ENCODE results near the gene BAIAP2.

DNA sequence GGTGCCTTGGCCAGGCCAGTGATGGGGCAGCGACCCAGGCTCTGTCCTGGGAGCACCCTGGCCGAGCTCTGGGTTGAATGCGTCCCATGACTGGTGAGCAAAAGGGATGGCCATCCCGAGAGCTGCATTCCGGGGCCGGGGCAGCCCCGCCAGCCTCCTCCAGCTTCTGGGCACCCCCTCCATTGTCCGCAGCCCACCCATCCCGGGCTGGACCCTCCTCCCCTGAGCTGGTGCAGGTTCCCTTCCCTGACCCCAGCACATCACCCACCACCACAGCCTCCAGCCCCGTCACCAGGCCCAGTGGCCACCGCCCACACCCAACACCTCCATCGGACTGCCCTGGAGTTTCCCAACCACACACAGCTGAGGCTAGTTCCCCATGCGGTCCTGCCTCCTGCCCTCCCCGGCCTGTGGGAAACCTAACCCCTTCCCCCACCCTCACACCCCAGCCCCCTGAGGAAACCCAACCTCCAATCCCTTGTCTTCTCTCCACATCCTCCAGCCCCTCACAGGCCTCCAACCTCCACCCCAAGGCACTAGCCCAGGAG is 114.1 kb downstream of the BAIAP2 start:
- TF ChIP-seq YY1 (IDR thresholded peaks at IDR 0.05; ENCODE audit: insufficient read depth, insufficient read length) (no peak), SUZ12 (IDR thresholded peaks at IDR 0.05; ENCODE audit: extremely low read depth, insufficient read depth, insufficient read length) (no peak)
